K562 (cell line): ENCODE measurements around the gene ACER3. TPM values are rescaled to one million over a fixed set of nuclear protein-coding genes. Genes with fewer than 3 reads are reported as not detected.

Experiments used
- ATAC-seq: fragments of 200-7000 bp; cut with Tn5 transposase; 3 replicates; pipeline ENCODE4 v1.9.1; 2020; ENCODE audit warnings: moderate library complexity
- BruUV-seq: library from RNA; stranded (reverse); fragments of 400-500 nt; replicated peaks from 2 replicates; lab custom pipeline; 2021; lab: Mats Ljungman, UMichigan
- CTCF ChIA-PET: fragments of 300-600 bp; formaldehyde crosslinking; extraction: SDS; loops from one replicate; lab custom pipeline; 2021; ENCODE audit warnings: low intra/inter-chr PET ratio; lab: Yijun Ruan, JAX
- POLR2A ChIA-PET: fragments of 300-600, 350-650 bp; sonication (Branson Sonifier 250); formaldehyde crosslinking; extraction: SDS; loops from one replicate; lab custom pipeline; 2021; ENCODE audit warnings: antibody characterized with exemption, inconsistent platforms; lab: Yijun Ruan, JAX
- DNase-seq, 4 experiments: peaks; one replicate each; pipeline versions ENCODE4 v3.0.0 to v3.0.0-alpha.2; 2011 to 2018; ENCODE audit warnings: low spot score in 3 of 4, mixed read lengths in 3 of 4; ENCODE audit errors: extremely low read depth in 1 of 4
- FAIRE-seq: peaks from 2 replicates; lab custom pipeline; 2011; peaks lifted over from hg19 to GRCh38; lab: Jason Lieb, UNC
- H2AFZ ChIP-seq: 2 replicates; pipeline ENCODE4 v1.6.0; 2011; ENCODE audit warnings: low read depth, low read length, control low read depth, inconsistent platforms
- H3K27ac ChIP-seq: fragments of 200-600 bp; 3 replicates; pipeline ENCODE4 v1.8.0; 2011; ENCODE audit warnings: low read depth, mild to moderate bottlenecking, control low read depth, inconsistent platforms, low read length, moderate library complexity, mixed read lengths; ENCODE audit errors: extremely low read depth
- H3K27me3 ChIP-seq, 2 experiments: fragments of 300-600 bp in 1 of 2; 2 replicates in 1 of 2; 3 replicates in 1 of 2; pipeline versions ENCODE4 v1.6.0 to v1.8.0; 2011; ENCODE audit warnings: inconsistent platforms in 2 of 2, low read length in 2 of 2, mild to moderate bottlenecking in 1 of 2, mixed read lengths in 1 of 2, moderate library complexity in 1 of 2; ENCODE audit not compliant: control insufficient read depth in 2 of 2, insufficient read depth in 2 of 2
- H3K36me3 ChIP-seq: fragments of 300-600 bp; 3 replicates; pipeline ENCODE4 v1.8.0; 2011; ENCODE audit warnings: mild to moderate bottlenecking, low read length, inconsistent platforms; ENCODE audit not compliant: control insufficient read depth, insufficient read depth
- H3K4me1 ChIP-seq, 2 experiments: fragments of 200-600 bp in 1 of 2; replicated peaks in 1 of 2; 2 replicates in 1 of 2; 3 replicates in 1 of 2; pipeline versions ENCODE4 v1.5.1 to v1.8.0; 2011; ENCODE audit warnings: inconsistent platforms in 2 of 2, low read length in 2 of 2, mild to moderate bottlenecking in 1 of 2, mixed read lengths in 1 of 2, moderate library complexity in 1 of 2; ENCODE audit not compliant: control insufficient read depth in 2 of 2, insufficient read depth in 2 of 2
- H3K4me2 ChIP-seq: 2 replicates; pipeline ENCODE4 v1.6.1; 2011; ENCODE audit warnings: low read length, control low read depth, inconsistent platforms, mixed read lengths; ENCODE audit not compliant: insufficient read depth
- H3K4me3 ChIP-seq: fragments of 200-600 bp; sonication (generic), shearing (Covaris generic); 2 replicates; pipeline ENCODE4 v1.5.1; 2016; ENCODE audit warnings: control low read depth, inconsistent platforms
- H3K79me2 ChIP-seq: fragments of 200-600 bp; 3 replicates; pipeline ENCODE4 v1.8.0; 2011; ENCODE audit warnings: low read length, inconsistent platforms; ENCODE audit not compliant: control insufficient read depth, insufficient read depth
- H3K9ac ChIP-seq, 2 experiments: 2 replicates each; pipeline versions ENCODE4 v1.6.0 to v1.6.1; 2011; ENCODE audit warnings: low read depth in 2 of 2, low read length in 2 of 2, control low read depth in 1 of 2, inconsistent platforms in 1 of 2, mild to moderate bottlenecking in 1 of 2, mixed read lengths in 1 of 2; ENCODE audit not compliant: insufficient read depth in 1 of 2
- H3K9me1 ChIP-seq: one replicate; pipeline ENCODE4 v1.6.0; 2011; ENCODE audit warnings: inconsistent platforms, mild to moderate bottlenecking, low read length, moderate library complexity; ENCODE audit not compliant: control insufficient read depth, insufficient read depth
- H3K9me3 ChIP-seq: replicated peaks from 2 replicates; pipeline ENCODE4 v1.5.1; 2011; ENCODE audit warnings: low read depth, low read length, inconsistent platforms; ENCODE audit not compliant: control insufficient read depth, insufficient read depth
- H4K20me1 ChIP-seq: replicated peaks from 2 replicates; pipeline ENCODE4 v1.6.1; 2011; ENCODE audit warnings: low read length, inconsistent platforms, mixed read lengths; ENCODE audit not compliant: control insufficient read depth, insufficient read depth
- CC2D1A ChIP-seq: fragments of 450-650 bp; IDR thresholded peaks from 2 replicates; pipeline ENCODE4 v1.6.1; 2017; ENCODE audit warnings: mild to moderate bottlenecking
- ELK3 ChIP-seq: fragments of 450-650 bp; formaldehyde crosslinking; IDR thresholded peaks from 2 replicates; pipeline ENCODE4 v1.4.0; 2020; ENCODE audit warnings: mild to moderate bottlenecking
- HDAC8 ChIP-seq: fragments of 450-650 bp; IDR thresholded peaks from 2 replicates; pipeline ENCODE4 v1.6.1; 2016; ENCODE audit warnings: mild to moderate bottlenecking, missing genetic modification characterization, moderate library complexity, missing compliant biosample characterization
- MCM5 ChIP-seq: fragments of 450-650 bp; IDR thresholded peaks from 2 replicates; pipeline ENCODE4 v1.6.1; 2016; ENCODE audit warnings: low read depth
- SIN3A ChIP-seq, 2 experiments: fragments of 150-350 bp in 1 of 2; IDR thresholded peaks; 2 replicates each; pipeline ENCODE4 v1.6.1; 2011 to 2016; ENCODE audit warnings: borderline replicate concordance in 2 of 2, low read depth in 2 of 2, low read length in 2 of 2, mild to moderate bottlenecking in 2 of 2, moderate library complexity in 2 of 2; ENCODE audit not compliant: control insufficient read depth in 1 of 2
- SMARCB1 ChIP-seq: IDR thresholded peaks from 2 replicates; pipeline ENCODE4 v1.6.1; 2011; ENCODE audit warnings: improper control_type of control experiment, low read depth; ENCODE audit not compliant: insufficient read length
- TAL1 ChIP-seq: fragments of 450-650 bp; IDR thresholded peaks from 2 replicates; pipeline ENCODE4 v1.6.1; 2016; ENCODE audit warnings: mild to moderate bottlenecking
- U2AF1 ChIP-seq: fragments of 200-400 bp; formaldehyde crosslinking; optimal IDR thresholded peaks from 2 replicates; pipeline ENCODE3; 2017; ENCODE audit warnings: mild to moderate bottlenecking, low read depth, low read length, moderate library complexity
- ZNF398 ChIP-seq: fragments of 250-450 bp; sonication (Bioruptor Pico); IDR thresholded peaks from 2 replicates; pipeline ENCODE4 v1.8.0; 2021; ENCODE audit warnings: moderate library complexity, mild to moderate bottlenecking, inconsistent platforms
- ZNF444 ChIP-seq: fragments of 250-450 bp; sonication (Bioruptor Pico); IDR thresholded peaks from 2 replicates; pipeline ENCODE4 v1.4.0; 2020; ENCODE audit warnings: mild to moderate bottlenecking, moderate library complexity
- ZNF639 ChIP-seq, 2 experiments: fragments of 200-800 bp in 1 of 2; sonication (Bioruptor generic) in 1 of 2; sonication (generic) in 1 of 2; formaldehyde crosslinking in 1 of 2; IDR thresholded peaks in 1 of 2; conservative IDR thresholded peaks in 1 of 2; 2 replicates each; pipeline versions ENCODE4 v1.5.0 to v1.6.1; 2016 to 2020; ENCODE audit warnings: missing compliant biosample characterization in 1 of 2, missing genetic modification characterization in 1 of 2, missing genetic modification reagents in 1 of 2
- WGBS: fragments of 100-300 bp; shearing (Covaris generic); methylation state at CpG from one replicate; pipeline ENCODE4 v1.1.6; 2016; ENCODE audit warnings: low coverage, mixed read lengths; ENCODE audit not compliant: insufficient coverage; ENCODE audit errors: missing lambda C conversion rate; 5-methylcytosine and 5-hydroxymethylcytosine counted together
- in situ Hi-C: fragments of 300-500 bp; cut with MboI; formaldehyde crosslinking; loops from 4 replicates; pipeline ENCODE4 v1.15.0; 2018; ENCODE audit warnings: inconsistent platforms, mixed read lengths
- intact Hi-C: fragments of 100-400 bp; cut with micrococcal nuclease; formaldehyde crosslinking; loops from 2 replicates; pipeline ENCODE4 v1.14.2; 2022
- polyA plus RNA-seq, 8 experiments: library from polyadenylated mRNA; depleted of rRNA in 4 of 8; stranded (reverse) in 5 of 8; unstranded in 3 of 8; fragments of >200 nt; fragmentation: Nextera tagmentation in 2 of 8; fragmentation: Illumina TruSeq in 1 of 8; extraction: Ambion mirVana in 2 of 8; extraction: Trizol in 1 of 8; gene quantifications; 2 replicates each; pipeline versions ENCODE4 v1.2.1 to v1.2.3, GENCODE V29; 2011 to 2014; ENCODE audit warnings: inconsistent platforms in 1 of 8, missing spikeins in 1 of 8
- total RNA-seq, 7 experiments: library from RNA; depleted of rRNA in 6 of 7; stranded (reverse); fragments of >200 nt in 6 of 7; fragmentation: Illumina TruSeq in 2 of 7; extraction: Trizol in 2 of 7; gene quantifications; 2 replicates each; pipeline versions ENCODE4 v1.2.1 to v1.2.3, GENCODE V29; 2011 to 2021; ENCODE audit warnings: low replicate concordance in 1 of 7
- TF ChIP-seq, protein P1 (sequence below): sonication (generic); formaldehyde crosslinking; IDR thresholded peaks from 2 replicates; pipeline ENCODE4 v1.8.0; 2022; ENCODE audit warnings: mild to moderate bottlenecking, missing genetic modification reagents
- TF ChIP-seq, protein P2 (sequence below): fragments of 250-450 bp; sonication (Bioruptor Pico); IDR thresholded peaks from 2 replicates; pipeline ENCODE4 v1.4.0; 2020; ENCODE audit warnings: mild to moderate bottlenecking

The ACER3 gene
- total and polyA plus RNA-seq, 9 of the 15 experiments (the other 6 are each of a cell fraction or from before 2014, with no cell fraction given) = 2.0 to 23.8 (median 9.5) TPM

GRCh38 chr11:76824083-76824939 lies 36.4 kb upstream of the ACER3 start:
- DNase-seq = peak; percentile 39 to 91 (median 60)
- WGBS = 5% methylated on average over 8 of the region's 9 CpGs
- H3K4me2 ChIP-seq = peak overlapping the region; percentile 78
- H3K9ac ChIP-seq = peak overlapping the region; percentile 30 to 59; a peak in 3 of 4 replicates
- peaks cover 6% of the 10 kb centered on the region; the same call in 1 of the 3 replicates for H3K79me2 ChIP-seq
- H3K4me3 ChIP-seq = peak overlapping the region; percentile 14
- intact Hi-C loops (no loop called here), in situ Hi-C loops (no loop called here)
- H4K20me1 ChIP-seq = no peaks in the 10 kb centered on the region
- peak overlapping the region; percentile 74 for H3K27ac ChIP-seq
- H2AFZ ChIP-seq = peak overlapping the region; percentile 84
- peak; percentile 83 for FAIRE-seq
- H3K9me3 ChIP-seq = no peaks in the 10 kb centered on the region
- no TSS peak for BruUV-seq
- H3K9me1 ChIP-seq = no peaks in the 10 kb centered on the region
- H3K27me3 ChIP-seq = no peaks in the 10 kb centered on the region
- ChIA-PET POLR2A (interaction anchor here (0.6 to 1.4 kb wide), 7 partner anchors 11 to 1165 kb away, joined by 3 to 8 read pairs (median 3); no protein-coding TSS in a partner anchor), CTCF (no interaction called here)
- no peaks in the 10 kb centered on the region for H3K36me3 ChIP-seq
- H3K4me1 ChIP-seq = peaks cover 20 to 35% of the 10 kb centered on the region in 2 experiments
- peak; percentile 77 for ATAC-seq
- TF ChIP-seq ELK3 (CRISPR knock-in tag) (no peak), U2AF1 (no peak), ZNF444 (no peak), ZNF398 (no peak), SIN3A (IDR thresholded peaks at IDR 0.05; ENCODE audit: borderline replicate concordance in 2 of 2, control insufficient read depth in 1 of 2, low read depth in 2 of 2, low read length in 2 of 2) (no peak), ZNF639 (CRISPR knock-in tag; conservative IDR thresholded peaks at IDR 0.05 in 1 of 2, IDR thresholded peaks at IDR 0.05 in 1 of 2) (no peak), TAL1 (no peak), MCM5 (no peak), HDAC8 (tag) (no peak), SMARCB1 (no peak), CC2D1A (peak; percentile 70; the same call in 1 of the 2 replicates)
- TF ChIP-seq, protein P1, sequence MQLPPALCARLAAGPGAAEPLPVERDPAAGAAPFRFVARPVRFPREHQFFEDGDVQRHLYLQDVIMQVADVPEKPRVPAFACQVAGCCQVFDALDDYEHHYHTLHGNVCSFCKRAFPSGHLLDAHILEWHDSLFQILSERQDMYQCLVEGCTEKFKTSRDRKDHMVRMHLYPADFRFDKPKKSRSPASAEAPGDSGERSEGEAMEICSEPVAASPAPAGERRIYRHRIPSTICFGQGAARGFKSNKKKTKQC (CRISPR knock-in tag) = no peak
- TF ChIP-seq, protein P2, sequence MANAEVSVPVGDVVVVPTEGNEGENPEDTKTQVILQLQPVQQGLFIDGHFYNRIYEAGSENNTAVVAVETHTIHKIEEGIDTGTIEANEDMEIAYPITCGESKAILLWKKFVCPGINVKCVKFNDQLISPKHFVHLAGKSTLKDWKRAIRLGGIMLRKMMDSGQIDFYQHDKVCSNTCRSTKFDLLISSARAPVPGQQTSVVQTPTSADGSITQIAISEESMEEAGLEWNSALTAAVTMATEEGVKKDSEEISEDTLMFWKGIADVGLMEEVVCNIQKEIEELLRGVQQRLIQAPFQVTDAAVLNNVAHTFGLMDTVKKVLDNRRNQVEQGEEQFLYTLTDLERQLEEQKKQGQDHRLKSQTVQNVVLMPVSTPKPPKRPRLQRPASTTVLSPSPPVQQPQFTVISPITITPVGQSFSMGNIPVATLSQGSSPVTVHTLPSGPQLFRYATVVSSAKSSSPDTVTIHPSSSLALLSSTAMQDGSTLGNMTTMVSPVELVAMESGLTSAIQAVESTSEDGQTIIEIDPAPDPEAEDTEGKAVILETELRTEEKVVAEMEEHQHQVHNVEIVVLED (CRISPR knock-in tag) = no peak
